ENCODE measurements around the gene NAGS.

GRCh38 chr17:44024853-44025252 is 20.4 kb downstream of the NAGS start:
- TF ChIP-seq POLR2A (IDR thresholded peaks at IDR 0.05): no peak
- TF ChIP-seq CTCF (IDR thresholded peaks at IDR 0.05): no peak
